Transverse colon (tissue), 4 donors: ENCODE results near the gene MAN2A1.

Experiments
- CTCF ChIP-seq, 5 experiments: fragments of 200-600 bp in 3 of 5; fragments of 450-650 bp in 2 of 5; sonication (generic) in 3 of 5; IDR thresholded peaks; 1 replicate in 2 of 5; 2 replicates in 3 of 5; pipeline ENCODE4 v1.5.1; 2016 to 2017; ENCODE audit warnings: antibody characterized with exemption in 5 of 5, inconsistent platforms in 3 of 5, mild to moderate bottlenecking in 2 of 5, moderate library complexity in 1 of 5
- EP300 ChIP-seq: sonication (generic); formaldehyde crosslinking; IDR thresholded peaks from one replicate; pipeline ENCODE4 v1.6.1; 2017; ENCODE audit warnings: antibody characterized with exemption, low read depth
- POLR2AphosphoS5 ChIP-seq, 3 donors: sonication (generic); formaldehyde crosslinking; IDR thresholded peaks; one replicate each; pipeline ENCODE4 v1.6.1; 2016; ENCODE audit warnings: antibody characterized with exemption in 3 of 3

GRCh38 chr5:109654455-109654854 lies 35.3 kb upstream of the MAN2A1 start:
- TF ChIP-seq POLR2AphosphoS5 (IDR thresholded peaks at IDR 0.05) (no peak), EP300 (no peak), CTCF (IDR thresholded peaks at IDR 0.05) (no peak)
